TTC549 (cell line): ENCODE results near the gene KHDRBS2.

Experiments
- FAIRE-seq: peaks from 2 replicates; lab custom pipeline; 2012; peaks lifted over from hg19 to GRCh38; lab: Jason Lieb, UNC

Gene KHDRBS2

GRCh38 chr6:62285612-62286469 lies at the start of gene KHDRBS2:
Gene KHDRBS2 (minus strand): TSS chr6:62286225.
- FAIRE-seq: no peak

DNA sequence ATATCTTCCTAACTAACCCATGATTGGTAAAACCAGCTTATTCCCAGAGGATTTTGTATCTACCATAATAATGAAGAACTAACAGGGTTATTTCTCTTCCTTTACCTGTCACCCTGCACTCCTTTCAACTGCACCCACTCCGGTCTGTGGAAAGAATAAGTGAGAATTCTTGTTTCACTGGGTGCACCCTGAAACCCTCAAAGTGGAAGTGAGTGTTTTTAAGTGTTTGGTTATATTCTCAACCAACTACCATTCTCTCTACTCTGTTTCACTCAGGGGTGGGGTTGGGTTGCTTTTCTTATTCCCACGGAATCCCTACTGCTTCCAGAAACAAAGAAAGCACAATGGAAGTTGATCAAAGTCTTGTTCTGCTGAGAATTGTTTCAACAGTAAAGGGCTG lies 42.6 kb upstream of the KHDRBS2 start:
- FAIRE-seq: no peak

DNA sequence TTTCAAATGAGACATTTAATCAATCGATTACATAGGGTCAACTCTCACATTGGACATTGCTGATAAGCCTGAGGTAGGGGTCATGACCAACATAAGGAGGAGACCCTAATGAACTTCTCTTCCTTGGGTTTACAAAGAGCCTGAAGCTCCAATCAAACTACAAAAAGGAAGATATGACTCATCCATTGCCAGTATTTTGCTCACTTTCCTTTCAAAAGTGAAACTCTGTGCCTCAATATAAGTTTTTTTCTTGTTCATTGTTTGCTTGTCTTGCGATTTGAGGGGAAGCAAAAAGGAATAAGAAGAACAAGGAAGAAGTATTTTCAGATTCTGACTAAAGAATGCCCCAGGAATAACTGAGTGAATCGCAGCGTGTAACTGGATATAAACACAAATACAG lies 38.8 kb upstream of the KHDRBS2 start:
- FAIRE-seq: no peak

- no peak for FAIRE-seq
These were observed 37.9 kb upstream of the KHDRBS2 start for GRCh38 chr6:62323818-62324431.

- FAIRE-seq: no peak
These were observed 12.8 kb upstream of the KHDRBS2 start for GRCh38 chr6:62298745-62299392.

GRCh38 chr6:62296541-62296940 lies 10.5 kb upstream of the KHDRBS2 start:
- FAIRE-seq: no peak

DNA sequence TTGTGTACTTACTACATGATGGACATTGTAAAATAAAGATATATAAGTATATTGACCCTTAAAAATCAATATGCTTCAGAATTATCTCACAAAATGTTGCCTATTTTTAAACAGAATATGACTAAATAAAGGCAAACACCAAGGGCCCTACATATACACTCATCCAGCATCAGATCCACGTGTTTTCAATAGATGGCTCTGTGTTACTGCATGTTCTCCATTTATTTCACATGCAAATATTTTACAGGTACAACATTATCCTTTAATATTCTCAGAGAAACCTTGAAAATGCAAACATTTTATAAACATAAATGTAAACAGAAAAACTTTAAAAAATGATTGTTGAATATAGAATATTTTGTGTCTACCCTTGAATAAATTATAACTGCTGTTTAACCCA lies 2.9 kb upstream of the KHDRBS2 start:
- FAIRE-seq: no peak

- FAIRE-seq: no peak
These were observed 2.5 kb upstream of the KHDRBS2 start for GRCh38 chr6:62288562-62288961.

- no peak for FAIRE-seq
These were observed 432 bp upstream of the KHDRBS2 start for GRCh38 chr6:62286470-62286843.

GRCh38 chr6:62284725-62285124 lies 1.3 kb downstream of the KHDRBS2 start:
- FAIRE-seq: no peak

DNA sequence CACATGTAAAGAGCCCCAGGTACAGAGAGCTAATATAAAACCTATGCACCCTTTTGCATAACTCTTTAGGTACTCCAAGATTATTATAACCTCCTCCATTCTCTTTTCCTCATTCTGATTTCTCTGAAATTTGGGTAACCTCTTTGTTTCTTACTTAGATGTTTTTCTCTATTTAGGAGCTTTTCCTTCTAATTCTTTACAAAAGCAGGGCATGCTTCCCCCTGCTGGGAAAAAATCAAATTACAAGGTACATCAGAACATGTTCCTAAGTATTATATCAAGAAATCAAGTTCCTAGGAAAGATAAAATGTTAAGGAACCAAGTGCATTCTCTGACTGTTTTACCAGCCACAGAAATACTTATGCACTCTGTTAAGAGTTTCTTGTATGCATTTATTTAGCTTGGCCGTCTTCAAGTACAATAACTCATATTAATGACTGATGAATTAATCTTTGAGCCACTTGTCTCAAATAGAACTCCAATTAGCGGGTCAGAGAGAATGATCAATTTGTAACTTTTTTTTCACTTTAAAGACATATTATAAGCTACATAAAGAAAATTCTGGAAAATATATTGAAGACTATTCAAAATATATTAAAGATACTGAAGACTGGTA lies 2.1 kb downstream of the KHDRBS2 start:
- no peak for FAIRE-seq

DNA sequence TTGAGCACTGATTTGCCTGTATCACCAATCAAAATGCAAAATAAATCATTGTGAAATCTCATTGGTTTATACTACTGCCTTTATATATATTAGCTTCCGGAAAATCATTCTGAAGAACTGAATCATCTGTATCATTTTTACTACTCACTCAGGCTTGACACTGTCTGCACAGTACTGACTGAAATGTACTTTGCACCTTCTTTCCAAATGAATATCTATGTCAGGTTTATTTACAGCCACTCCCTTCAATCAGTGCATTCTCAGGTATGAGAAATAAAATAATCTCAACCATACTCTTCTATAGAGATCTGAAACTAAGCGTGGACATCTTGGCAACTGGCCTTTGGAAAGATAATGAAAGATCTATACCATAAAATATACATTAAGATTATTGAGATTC lies 2.7 kb downstream of the KHDRBS2 start:
- no peak for FAIRE-seq

DNA sequence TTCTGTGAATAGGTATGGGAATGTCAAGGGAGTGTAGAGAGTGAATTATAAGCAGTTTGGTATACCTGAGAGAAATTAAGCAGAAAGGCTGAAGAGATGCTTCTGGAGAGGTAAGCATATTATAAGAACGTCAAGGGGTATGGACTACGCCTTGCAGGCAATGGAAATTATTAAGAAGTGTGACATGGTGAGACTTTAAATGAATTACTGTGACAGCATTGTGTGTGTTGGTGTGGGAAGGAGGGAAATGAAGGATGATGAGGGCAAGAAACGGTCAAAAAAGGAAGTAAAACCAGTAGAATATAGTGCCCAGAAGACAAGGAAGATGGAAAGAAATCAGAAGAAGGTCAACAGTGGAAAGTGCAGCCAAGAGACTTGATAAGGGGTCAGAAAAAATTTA lies 5.9 kb downstream of the KHDRBS2 start:
- FAIRE-seq: no peak

DNA sequence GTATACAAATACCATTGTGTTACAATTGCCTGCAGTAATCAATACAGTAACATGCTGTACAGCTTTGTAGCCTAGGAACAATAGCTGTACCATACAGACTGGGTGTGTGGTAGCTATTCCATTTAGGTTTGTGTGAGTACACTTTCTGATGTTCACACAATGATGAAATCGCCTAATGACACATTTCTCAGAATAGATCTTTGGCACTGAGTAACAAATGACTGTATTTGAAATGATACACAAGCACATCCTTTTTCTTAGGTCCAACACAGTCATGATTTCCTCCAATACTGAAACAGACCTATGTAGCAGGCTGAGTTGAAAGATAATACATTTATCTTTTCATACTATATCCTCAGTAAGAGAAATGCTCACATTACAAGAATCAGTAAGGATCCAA lies 13.9 kb downstream of the KHDRBS2 start:
- FAIRE-seq: no peak

DNA sequence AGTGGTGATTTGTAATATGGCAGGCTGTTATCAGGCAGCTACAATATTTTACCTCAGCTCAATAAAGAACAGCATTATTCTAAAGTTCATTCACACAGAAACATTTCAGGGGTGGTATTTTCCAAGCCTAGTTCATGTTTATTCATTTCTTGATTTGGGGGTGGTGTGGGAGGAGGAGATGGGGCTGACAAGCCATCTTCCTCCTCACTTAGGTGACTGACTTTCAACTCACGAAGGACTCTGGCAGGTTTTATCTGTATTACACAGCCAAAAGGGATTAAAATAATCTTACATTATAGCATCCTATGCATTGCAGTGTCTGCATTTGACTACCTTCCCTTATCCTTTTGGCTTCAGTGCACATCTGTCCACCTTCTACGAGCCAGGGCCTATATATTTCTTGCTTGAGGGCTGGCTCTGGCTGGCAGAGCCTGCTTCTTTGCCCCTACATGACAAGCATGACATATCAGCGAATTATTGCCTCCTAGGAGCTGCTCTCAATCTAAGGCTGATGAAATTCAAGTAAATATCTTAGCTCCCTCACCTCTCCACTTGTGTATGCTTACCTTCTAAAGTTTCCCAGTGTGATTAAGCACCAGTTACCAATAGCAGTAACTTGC lies 20.0 kb downstream of the KHDRBS2 start:
- no peak for FAIRE-seq

DNA sequence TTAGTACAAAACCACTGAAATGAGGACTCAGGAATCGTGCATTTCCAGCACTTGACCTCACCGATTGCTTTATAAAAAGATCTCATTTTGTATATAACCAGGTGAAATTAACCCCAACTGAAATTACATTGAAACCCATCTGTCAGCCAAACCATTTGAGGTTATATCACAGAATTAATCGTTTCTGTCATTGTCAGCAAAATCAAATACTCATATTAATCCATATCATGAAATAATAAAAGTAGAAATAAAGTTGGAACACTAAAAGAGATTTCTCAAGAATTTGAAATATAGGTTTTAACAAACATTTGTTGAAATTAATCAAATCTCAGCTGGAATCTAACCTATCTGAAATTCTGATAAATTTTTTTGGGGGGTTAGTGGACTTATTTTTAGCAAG lies 23.7 kb downstream of the KHDRBS2 start:
- FAIRE-seq: no peak

DNA sequence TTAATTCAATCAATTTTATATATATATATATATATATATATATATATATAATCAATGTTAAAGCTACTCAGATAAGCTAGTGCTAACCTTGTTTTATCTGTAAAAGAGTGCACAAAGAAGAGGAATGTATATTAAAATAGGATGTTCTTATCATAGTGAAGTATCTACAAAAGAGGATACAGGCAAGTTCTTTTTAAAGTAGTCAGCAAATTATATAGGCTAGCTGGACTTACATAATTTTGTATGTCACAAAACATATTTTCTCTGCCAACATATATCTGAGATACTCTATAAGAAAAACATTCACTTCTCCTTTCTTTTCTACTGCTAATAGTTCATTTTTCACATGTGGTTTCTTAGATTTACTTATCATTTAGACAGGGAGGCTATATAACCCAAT lies 39.9 kb downstream of the KHDRBS2 start:
- FAIRE-seq: no peak

DNA sequence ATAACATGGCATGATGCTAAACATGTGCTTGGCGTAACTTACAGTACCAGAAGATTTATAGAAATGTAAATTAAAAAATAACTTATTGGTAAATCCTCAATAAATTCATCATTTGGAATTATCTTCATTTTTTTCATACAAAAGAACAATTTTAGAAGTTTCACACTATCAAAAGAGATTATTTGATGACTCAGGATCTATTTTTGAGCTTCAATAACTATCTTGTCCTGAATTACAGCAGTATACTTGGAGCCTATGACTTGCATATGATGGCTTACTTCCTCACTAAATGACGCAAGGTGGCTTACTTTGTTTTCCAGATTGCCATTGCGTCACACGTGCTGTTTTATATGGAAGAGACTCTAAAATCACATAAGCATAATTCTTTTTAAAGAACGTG lies 49.2 kb downstream of the KHDRBS2 start:
- no peak for FAIRE-seq

DNA sequence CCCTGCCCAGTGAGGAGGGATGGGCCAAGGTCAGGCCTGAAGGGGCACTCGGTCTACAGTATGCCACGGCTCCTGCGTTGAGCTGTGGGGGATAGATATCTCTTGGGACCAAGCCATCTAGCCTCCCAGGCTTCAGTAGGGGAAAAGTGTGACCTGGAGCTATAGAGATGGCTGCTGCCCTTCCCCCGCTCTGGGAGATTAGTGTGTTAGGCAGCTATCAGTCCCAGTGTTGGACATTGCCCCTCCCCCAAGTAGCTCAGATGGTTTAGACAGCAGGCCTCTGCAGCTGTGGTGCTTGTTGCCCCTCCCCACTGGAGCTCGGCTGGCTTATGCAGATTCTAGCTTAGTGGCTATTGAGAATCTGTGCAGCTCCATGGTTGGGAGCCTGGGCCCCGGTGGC lies 56.8 kb downstream of the KHDRBS2 start:
- FAIRE-seq: no peak

- no peak for FAIRE-seq
These were observed 68.2 kb downstream of the KHDRBS2 start for GRCh38 chr6:62217866-62218265.

GRCh38 chr6:62202078-62202477 lies 83.9 kb downstream of the KHDRBS2 start:
- no peak for FAIRE-seq

DNA sequence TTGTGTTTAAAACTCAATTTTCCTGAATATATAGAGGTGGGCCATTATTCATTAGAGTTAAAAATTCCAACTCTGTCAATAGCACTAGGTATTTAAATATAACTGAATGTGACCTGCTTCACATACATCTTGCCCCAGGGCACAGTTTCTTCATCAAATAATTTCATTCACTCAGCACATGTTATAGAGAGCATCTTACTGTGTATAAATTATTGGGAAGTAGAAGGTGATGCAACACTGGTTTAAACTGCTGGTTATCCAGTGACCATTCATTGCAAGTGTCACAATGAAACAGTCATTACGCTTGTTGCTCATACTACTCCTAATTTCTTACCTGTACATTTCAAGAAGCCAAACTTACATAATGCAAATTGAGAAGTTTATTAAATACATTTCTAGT lies 93.4 kb downstream of the KHDRBS2 start:
- no peak for FAIRE-seq

DNA sequence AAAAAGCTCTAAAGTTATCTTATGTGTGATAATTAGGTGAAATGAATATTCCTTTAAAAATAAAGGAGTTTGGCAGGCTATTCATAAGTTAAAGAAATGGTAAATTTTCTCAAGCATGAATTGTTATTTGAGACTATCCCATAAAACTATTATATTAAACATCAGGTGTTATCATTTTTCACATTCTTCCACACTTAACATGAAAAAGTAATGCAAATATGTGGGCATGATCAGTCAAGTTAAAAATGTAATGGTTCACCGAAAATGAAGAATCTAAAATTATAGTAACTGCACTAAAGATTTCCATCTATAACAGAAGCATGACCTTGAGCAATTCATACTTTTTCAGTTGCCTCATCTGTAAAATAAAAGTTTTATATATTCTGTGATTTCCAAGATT lies 110.8 kb downstream of the KHDRBS2 start:
- FAIRE-seq: no peak
